ENCODE results near the gene OGDHL.
"Not testable (repeated sequence)": the region's sequence is repeated elsewhere in the genome, so short reads cannot be mapped to it uniquely, and the experiment has no call there.

Gene OGDHL

GRCh38 chr10:49761789-49762565, at the start of gene OGDHL:
OGDHL (minus strand) TSS chr10:49762323; CDS start chr10:49758592, 3,731 bp downstream.
- no peak for DNase-seq

DNA sequence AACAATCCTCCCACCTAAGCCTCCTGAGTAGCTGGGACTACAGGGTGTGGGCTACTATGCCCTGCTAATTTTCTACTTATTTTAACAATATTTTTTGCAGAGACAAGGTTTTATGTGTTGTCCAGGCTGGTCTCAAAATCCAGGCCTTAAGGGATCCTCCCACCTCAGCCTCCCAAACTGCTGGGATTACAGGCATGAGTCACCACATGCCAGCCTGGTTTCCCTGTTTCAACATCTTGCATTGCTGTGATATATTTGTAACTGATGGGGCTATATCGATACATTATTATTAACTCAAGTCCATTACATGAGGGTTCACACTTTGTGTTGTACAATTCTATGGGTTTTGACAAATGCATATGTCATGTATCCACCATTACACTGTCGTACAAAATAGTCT, 41.9 kb upstream of the OGDHL start:
- no peak for DNase-seq

GRCh38 chr10:49798275-49798674, 36.2 kb upstream of the OGDHL start:
- DNase-seq = no peak

DNA sequence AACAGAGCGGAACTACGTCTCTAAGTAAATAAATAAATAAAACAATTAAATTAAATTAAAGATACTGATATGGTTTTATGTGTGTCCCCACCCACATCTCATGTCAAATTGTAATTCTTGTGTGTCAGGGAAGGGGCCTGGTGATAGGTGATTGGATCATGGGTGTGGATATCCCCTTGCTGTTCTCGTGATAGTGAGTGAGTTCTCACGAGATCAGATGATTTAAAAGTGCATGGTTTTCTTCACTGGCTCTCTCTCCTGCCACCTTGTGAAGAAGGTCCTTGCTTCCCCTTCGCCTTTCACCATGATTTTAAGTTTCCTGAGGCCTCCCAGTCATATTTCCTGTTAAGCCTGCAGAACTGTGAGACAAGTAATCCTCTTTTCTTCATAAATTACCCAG, 29.0 kb upstream of the OGDHL start:
- no peak for DNase-seq

GRCh38 chr10:49784681-49785080, 22.6 kb upstream of the OGDHL start:
- no peak for DNase-seq

GRCh38 chr10:49783645-49784044, 21.5 kb upstream of the OGDHL start:
- no peak for DNase-seq

DNA sequence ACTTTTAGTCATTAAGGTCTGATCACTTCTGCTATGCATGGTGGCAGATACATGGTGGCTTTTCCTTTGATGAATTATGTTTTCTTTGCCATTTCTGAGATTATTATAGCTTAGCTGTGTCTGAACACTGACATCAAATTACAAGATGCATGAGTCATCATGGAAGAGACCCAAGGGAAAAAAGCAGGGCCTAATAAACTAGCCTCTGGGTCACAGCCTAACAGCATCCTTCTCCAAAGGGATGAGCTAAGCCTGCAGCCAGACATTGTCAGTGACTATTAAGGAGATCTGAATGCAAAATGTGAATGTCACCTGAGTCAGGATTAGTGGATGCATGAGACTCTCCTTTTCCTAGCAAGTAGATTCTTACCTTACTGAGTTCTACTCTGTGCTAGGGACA, 19.1 kb upstream of the OGDHL start:
- no peak for DNase-seq

DNA sequence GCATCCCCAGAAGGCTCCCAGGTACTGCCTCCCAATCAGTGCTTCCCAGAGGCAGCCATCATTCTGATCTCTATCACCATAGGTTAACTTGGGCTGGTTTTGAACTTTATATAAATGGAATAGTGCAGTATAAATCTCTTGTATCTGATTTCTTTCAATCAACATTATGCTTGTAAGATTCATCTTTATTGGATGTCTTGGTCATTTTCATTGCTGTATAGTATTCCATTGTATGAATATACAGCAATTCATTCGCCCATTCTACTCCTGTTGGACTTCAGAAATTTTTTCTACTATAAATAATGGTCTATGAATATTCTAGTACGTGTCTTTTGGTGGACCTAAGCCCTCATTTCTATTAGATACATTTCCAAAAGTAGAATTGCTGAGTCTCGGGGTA, 16.1 kb upstream of the OGDHL start:
- no peak for DNase-seq

- no peak for DNase-seq
Observed at GRCh38 chr10:49776851-49777250, 14.7 kb upstream of the OGDHL start.

DNA sequence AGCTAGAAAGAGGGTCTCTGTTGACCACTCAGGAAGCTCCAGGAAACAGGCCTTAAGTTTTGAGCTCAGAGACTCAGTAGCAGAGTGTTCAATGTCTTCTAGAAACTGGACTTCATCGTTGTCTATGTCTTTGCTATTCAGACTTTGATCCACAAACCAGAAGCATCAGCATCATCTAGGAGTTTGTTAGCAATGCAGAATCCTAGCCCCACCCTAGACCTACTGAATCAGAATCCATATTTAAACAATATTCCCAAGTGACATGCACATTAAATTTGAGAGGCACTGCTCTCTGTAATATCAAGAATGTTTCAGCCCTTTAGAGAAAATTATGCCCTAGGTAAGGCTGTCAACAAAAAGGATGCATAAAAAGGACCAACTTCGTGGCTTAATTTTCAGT, 12.9 kb upstream of the OGDHL start:
- no peak for DNase-seq

DNA sequence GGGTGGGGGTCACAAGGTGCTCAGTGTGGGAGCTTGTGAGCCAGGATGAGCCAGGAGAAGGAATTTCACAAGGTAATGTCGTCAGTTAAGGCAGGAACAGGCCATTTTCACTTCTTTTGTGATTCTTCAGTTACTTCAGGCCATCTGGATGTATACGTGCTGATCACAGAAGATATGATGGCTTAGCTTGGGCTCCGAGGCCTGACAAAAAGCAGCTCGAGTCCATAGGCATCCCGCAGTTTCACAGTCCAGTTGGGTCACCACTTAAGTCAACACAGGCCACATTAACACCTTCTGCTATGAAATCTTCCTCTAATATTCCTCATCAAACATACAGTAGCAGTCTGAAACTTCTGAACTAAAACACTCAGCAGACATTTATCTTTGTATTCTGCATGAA, 10.8 kb upstream of the OGDHL start:
- DNase-seq = not testable (repeated sequence)

DNA sequence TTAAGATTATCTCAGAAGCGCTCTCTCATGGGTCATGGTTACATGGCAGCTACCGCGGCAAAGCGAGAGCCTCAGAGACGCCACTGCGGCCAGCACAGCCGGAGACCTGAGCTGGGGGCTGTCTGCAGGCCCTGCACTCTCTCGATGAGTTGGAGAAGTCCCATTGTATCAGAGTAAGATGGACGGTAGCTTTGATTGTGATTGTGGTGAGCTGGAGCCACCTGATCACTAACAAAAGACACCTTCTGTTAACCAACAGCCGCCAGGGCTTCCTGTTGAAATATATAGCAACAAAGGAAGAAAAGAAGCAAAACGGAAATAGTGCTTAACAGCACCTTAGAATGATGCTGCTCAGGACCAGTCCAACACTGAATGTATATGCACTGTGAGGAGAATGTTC, 8.9 kb upstream of the OGDHL start:
- not testable (repeated sequence) for DNase-seq

- no peak for DNase-seq
Observed at GRCh38 chr10:49769692-49770091, 7.6 kb upstream of the OGDHL start.

- no peak for DNase-seq
Observed at GRCh38 chr10:49768731-49769130, 6.6 kb upstream of the OGDHL start.

DNA sequence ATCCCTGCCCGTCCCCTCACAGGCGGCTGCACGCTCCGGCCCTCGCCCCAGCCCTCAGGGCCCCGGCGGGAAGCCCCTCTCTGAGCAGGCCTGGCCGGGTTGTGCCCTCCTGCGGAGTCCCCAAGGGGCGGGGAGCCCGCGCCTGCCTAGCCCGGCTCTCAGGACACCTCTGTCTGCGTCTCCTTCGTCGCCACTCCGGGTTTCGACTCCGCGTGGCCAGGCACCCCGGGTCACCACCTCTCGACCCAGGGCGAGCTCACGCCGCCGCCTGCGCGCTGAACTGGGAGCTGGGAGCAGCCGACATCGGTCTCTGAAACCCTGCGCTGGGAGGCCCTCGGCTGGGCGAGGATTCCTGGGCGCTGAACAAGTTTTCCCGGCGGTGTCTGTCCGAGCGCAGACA, 6.2 kb upstream of the OGDHL start:
- DNase-seq = no peak

GRCh38 chr10:49767752-49768151, 5.6 kb upstream of the OGDHL start:
- DNase-seq = no peak

- no peak for DNase-seq
Observed at GRCh38 chr10:49766484-49766883, 4.4 kb upstream of the OGDHL start.

- DNase-seq = no peak
Observed at GRCh38 chr10:49762566-49762877, 399 bp upstream of the OGDHL start.

DNA sequence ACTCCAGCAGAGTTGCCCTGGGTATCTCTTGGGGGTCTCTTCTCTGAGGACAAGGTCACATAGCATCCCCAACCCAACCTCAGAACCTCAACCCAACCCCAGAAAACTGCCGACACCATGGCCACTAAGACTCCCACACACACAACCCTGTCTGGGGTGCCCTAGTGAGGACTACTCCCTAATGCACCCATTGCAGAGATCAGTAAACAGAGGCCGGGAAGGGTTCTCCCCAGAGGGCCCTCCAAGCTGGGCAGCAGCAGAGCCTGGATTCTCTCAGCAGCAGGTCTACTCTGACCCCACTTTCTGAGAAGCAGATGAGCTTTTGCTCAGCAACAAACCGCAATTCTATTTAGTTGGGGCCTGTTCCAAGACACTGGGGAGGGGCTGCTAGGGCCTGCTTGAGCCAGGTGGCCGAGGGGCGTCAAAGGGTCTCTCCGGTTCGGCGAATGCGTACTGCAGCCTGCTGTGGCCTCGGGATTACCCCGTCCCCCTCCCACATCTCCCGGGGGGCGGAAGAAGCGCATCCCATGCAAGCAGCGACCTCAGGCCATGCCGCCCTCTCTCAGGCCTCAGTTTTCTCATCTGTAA, 828 bp downstream of the OGDHL start:
- no peak for DNase-seq

DNA sequence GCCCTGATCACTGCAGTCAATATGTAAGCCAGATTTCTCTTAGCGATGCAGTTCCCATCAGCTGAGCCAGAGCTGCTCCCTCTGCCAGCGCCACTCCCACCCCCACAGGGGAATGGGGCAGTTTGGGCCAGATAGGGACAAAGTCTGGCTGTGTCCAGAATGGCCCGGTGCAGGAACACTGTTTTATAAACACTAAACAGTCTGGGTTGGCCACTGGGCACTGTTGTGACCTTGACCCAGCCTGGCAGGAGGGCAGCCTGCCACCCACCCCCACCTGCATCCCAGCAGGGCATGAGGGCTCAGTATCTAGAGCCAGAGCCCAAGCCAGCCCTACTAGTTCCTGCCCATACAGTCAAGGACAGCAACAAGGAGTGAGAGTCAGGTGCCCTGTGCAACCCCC, 1.3 kb downstream of the OGDHL start:
- no peak for DNase-seq

GRCh38 chr10:49759787-49760551, 2.2 kb downstream of the OGDHL start:
- DNase-seq = no peak

DNA sequence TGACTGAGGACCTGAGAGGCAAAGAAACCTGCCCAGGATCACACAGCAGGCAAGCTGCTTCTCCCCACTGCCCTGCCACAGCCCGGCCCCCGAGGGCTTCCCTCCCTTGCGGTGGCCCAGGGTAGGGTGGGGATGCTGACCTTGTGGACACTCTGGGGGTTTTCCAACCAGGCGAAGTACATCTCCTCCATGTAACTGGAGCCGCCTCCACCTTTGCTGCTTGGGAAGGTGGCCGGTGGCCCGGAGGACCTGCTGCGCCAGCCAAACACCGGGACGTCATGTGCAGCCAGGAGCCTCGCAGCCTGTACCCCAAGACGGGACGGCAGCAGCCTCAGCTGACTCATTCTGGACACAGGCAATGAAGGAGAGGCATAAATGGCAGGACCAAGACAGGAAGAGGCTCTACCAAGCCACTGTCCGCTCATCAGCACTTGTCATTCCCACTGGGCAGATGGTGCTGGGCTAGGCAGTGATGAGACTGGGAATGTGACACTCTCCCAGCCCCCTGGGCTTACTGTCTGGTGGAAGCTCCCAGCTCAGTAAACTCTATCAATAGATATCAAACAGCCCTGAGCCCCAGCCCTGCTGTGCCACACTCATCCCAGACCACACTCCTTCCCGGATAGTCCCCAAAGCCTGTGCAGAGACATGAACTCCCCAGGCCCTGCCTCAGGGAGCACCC, 3.7 kb downstream of the OGDHL start:
- no peak for DNase-seq

GRCh38 chr10:49756641-49757040, 5.5 kb downstream of the OGDHL start:
- DNase-seq = no peak

DNA sequence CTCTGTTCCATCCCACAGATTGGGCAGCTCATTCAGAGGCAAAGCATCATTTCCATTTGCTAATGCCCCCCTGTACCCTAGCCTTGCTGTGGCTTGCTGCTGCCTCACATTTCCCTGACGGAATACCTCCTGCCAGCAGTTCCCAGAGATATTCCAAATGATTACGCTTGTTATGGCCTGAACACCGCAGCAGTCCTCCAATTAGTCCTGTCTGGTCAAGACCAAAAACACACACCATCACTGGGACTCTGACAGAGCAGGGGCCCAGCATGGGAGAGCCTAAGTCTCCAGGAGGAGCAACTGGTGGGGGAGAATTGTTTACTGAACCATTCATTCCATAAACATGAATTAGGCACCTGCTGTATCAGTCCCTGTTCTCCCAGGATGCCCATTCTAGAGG, 6.1 kb downstream of the OGDHL start:
- no peak for DNase-seq

All from activated CD4-positive, alpha-beta T cell treated with anti-CD3 and anti-CD28 coated beads for 1 hour (primary cell).